ENCODE results near the gene CCNL2.

DNA sequence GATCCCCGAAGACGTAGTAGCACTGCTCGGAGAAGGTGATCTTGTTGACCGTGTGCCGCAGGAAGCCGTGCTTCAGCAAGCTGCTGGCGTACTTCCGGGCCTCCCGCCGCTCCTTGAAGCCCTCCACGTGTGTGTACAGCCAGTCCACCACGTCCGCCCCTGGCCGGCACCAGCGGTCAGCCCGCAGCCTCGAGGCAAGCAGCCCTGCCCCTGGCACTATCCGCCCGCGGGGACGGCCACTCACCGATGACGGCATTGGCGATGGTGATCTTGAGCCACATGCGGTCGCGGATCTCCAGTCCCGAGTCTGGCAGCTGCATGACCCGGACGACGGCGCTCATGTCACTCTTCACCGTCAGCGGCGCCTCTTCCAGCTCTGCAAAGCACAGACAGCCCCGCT is 60.9 kb downstream of the CCNL2 start:
- TF ChIP-seq, protein P1, sequence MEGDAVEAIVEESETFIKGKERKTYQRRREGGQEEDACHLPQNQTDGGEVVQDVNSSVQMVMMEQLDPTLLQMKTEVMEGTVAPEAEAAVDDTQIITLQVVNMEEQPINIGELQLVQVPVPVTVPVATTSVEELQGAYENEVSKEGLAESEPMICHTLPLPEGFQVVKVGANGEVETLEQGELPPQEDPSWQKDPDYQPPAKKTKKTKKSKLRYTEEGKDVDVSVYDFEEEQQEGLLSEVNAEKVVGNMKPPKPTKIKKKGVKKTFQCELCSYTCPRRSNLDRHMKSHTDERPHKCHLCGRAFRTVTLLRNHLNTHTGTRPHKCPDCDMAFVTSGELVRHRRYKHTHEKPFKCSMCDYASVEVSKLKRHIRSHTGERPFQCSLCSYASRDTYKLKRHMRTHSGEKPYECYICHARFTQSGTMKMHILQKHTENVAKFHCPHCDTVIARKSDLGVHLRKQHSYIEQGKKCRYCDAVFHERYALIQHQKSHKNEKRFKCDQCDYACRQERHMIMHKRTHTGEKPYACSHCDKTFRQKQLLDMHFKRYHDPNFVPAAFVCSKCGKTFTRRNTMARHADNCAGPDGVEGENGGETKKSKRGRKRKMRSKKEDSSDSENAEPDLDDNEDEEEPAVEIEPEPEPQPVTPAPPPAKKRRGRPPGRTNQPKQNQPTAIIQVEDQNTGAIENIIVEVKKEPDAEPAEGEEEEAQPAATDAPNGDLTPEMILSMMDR (conservative IDR thresholded peaks at IDR 0.05 in 1 of 2, IDR thresholded peaks at IDR 0.05 in 1 of 2; ENCODE audit: low read depth in 1 of 2, low read length in 2 of 2) = no peak
- no peak for TF ChIP-seq EZH2 (IDR thresholded peaks at IDR 0.05; ENCODE audit: low read length, missing control alignments)

Data from fibroblast of lung (primary cell).